Measurements from ENCODE around the gene HOXA10. TPM values are rescaled to one million over a fixed set of nuclear protein-coding genes. Genes with fewer than 3 reads are reported as not detected.
A peak's percentile ranks its signal among the peaks of the same experiment; 100 is the strongest.

Gene HOXA10
- total RNA-seq, 2 experiments from 2014 or later = not detected

DNA sequence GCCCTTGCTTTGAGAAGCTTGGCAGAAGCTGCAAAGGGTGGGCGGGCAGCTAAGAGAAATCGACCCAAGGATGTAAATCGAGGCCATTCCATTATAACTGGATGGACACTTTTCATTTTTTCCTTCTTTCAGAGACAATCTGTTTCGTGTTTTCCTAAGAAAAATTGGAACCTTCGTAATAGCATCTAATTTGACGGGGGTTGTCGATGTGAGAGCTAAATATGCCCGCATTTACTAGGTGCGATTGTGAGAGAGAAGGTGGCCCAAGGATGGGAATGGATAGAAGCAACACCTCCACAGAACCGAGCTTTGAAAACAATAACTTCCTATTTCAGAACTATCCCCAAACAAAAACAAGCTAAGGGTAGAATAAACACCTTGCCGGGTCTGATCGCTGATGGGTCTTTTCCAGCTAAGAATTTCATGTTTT lies 42.7 kb downstream of the HOXA10 start:
- H3K4me3 Mint-ChIP-seq = peak overlapping the region; percentile 43

DNA sequence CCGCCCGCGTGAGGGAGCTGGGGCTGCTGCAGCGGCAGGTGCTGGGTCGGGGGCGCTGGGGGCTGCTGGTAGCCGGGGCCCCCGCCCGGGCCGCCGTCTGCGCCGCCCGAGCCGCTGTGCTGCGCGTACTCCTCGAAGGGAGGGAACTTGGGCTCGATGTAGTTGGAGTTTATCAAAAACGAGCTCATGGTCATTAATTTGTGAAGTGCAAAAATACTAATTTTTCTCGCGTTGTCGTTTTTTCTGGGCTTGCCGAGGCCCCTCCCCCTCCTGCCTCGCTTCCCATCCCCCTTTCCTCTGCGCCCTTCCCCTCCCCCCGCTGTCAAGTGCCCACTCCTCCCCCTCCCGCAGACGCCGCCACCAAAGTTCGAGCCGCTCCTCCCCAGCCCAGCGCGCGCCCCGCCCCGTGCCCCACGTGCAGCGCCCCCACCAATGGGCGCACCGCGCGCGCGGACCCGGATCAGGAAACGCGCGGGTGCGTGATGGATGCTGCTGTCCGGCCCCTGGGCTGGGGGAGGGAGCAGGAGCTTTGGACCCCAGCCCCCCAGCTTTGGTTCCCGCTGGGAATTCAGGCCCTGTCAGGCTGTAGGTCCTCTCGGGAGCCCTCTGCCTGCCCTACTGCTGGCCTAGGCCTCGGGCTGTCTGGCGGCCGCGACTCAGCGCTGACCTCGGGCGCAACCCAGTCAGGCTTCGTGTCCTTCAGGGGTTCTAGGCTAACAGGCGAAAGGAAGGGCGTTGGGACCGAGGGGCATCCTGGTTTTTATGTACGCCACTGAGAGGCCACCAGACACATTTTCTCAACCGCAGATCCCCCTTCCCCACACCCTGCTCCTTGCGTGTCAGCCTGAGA lies 43.4 kb downstream of the HOXA10 start, which contains the start of gene HOXA4:
TSS of gene HOXA4 (minus strand) at position 218 of the 850 bp plus-strand sequence. CDS start at position 194, 24 bp downstream.
- Mint-ChIP-seq H3K27ac (no peak within 1 kb of the TSS), H3K27me3 (peaks cover 72% of the 10 kb centered on the region), H3K9me3 (peaks cover 2% of the 10 kb centered on the region), H3K4me1 (peaks cover 20% of the 10 kb centered on the region), H3K4me3 (peak within 1 kb of the TSS; percentile 43), H3K36me3 (ENCODE audit: low read depth) (no peaks in the 10 kb centered on the region)
- peak; percentile 63 for DNase-seq
- CTCF ChIA-PET = interaction anchor here (0.8 to 1.5 kb wide), 2 partner anchors 11 to 15 kb away, joined by 3 to 5 read pairs; no protein-coding TSS in a partner anchor
- POLR2A ChIA-PET = no interaction called here

More for the DNA sequence above, 42.7 kb downstream of the HOXA10 start:
- no peak for DNase-seq
- peaks cover 2% of the 10 kb centered on the region for H3K9me3 Mint-ChIP-seq
- CTCF ChIA-PET = interaction anchor here (0.5 to 1.5 kb wide), 3 partner anchors 12 to 891 kb away, joined by 3 to 6 read pairs (median 5); no protein-coding TSS in a partner anchor
- H3K27ac Mint-ChIP-seq = no peak overlapping the region
- H3K36me3 Mint-ChIP-seq (ENCODE audit: low read depth) = no peaks in the 10 kb centered on the region
- POLR2A ChIA-PET = no interaction called here
- H3K27me3 Mint-ChIP-seq = peaks cover 72% of the 10 kb centered on the region
- H3K4me1 Mint-ChIP-seq = peaks cover 21% of the 10 kb centered on the region

DNA sequence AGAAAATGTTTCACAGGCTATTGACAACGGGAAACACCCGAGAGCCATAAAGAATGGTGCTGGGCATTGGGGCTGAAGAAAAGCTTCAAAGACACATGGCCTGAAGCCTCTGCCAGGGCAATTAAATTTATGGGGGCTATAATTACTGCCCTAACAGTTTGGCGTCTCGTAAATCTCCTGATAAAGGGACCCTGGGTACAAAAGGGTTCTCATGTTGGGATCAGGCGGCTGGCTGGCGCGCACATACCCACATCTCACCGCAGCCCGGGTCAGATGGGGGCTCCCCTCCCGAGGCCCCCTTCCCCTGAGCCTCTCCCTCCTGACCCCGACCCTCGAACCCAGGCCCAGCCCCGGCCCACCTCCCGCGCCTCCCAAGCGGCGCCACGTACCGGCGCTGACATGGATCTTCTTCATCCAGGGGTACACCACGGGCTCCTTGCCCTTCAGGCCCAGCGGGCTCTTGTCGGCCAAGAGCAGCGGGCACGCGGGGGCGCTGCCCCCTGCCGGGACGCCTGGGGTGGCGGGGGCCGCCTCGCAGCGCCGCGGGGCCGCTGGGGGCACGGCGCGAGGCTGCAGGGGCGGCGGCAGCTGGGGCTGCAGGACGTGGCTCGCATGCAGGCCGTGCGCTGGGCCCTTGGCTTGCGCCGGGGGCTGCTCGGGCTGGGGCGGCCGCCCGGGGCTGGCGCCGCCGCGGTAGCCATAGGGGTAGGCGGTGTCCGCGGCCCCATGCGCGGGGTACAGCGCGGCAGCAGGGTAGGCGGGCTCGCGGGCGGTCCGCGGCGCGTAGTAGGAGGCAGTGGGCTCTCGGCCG lies 44.2 kb downstream of the HOXA10 start:
- Mint-ChIP-seq H3K4me3 (peak overlapping the region; percentile 6), H3K4me1 (peaks cover 12% of the 10 kb centered on the region), H3K9me3 (peaks cover 2% of the 10 kb centered on the region), H3K27ac (no peak overlapping the region), H3K36me3 (ENCODE audit: low read depth) (no peaks in the 10 kb centered on the region), H3K27me3 (peaks cover 66% of the 10 kb centered on the region)
- CTCF ChIA-PET = no interaction called here
- DNase-seq = no peak
- POLR2A ChIA-PET = no interaction called here

GRCh38 chr7:27128776-27129728 lies 45.1 kb downstream of the HOXA10 start:
- no peak for DNase-seq
- peaks cover 2% of the 10 kb centered on the region for H3K9me3 Mint-ChIP-seq
- CTCF ChIA-PET = no interaction called here
- POLR2A ChIA-PET = no interaction called here
- peaks cover 57% of the 10 kb centered on the region for H3K27me3 Mint-ChIP-seq
- H3K36me3 Mint-ChIP-seq (ENCODE audit: low read depth) = no peaks in the 10 kb centered on the region
- H3K27ac Mint-ChIP-seq = no peak overlapping the region
- H3K4me1 Mint-ChIP-seq = peaks cover 3% of the 10 kb centered on the region
- peak overlapping the region; percentile 6 for H3K4me3 Mint-ChIP-seq

- peaks cover 2% of the 10 kb centered on the region for H3K9me3 Mint-ChIP-seq
- H3K27me3 Mint-ChIP-seq = peaks cover 47% of the 10 kb centered on the region
- no peak overlapping the region for H3K4me3 Mint-ChIP-seq
- POLR2A ChIA-PET = no interaction called here
- H3K4me1 Mint-ChIP-seq = no peaks in the 10 kb centered on the region
- no peak for DNase-seq
- no peak overlapping the region for H3K27ac Mint-ChIP-seq
- CTCF ChIA-PET = interaction anchor here (0.6 kb wide), 1 partner anchor 170 kb away, joined by 3 read pairs; no protein-coding TSS in a partner anchor
- H3K36me3 Mint-ChIP-seq (ENCODE audit: low read depth) = no peaks in the 10 kb centered on the region
Observed at GRCh38 chr7:27128034-27128433, 46.1 kb downstream of the HOXA10 start.

GRCh38 chr7:27126596-27127327 lies 47.4 kb downstream of the HOXA10 start:
- POLR2A ChIA-PET = no interaction called here
- H3K27me3 Mint-ChIP-seq = peaks cover 41% of the 10 kb centered on the region
- H3K9me3 Mint-ChIP-seq = peaks cover 2% of the 10 kb centered on the region
- DNase-seq = no peak
- no peak overlapping the region for H3K4me3 Mint-ChIP-seq
- CTCF ChIA-PET = interaction anchor here (0.6 kb wide), 2 partner anchors 24 to 403 kb away, joined by 3 read pairs; no protein-coding TSS in a partner anchor
- H3K4me1 Mint-ChIP-seq = no peaks in the 10 kb centered on the region
- no peak overlapping the region for H3K27ac Mint-ChIP-seq
- H3K36me3 Mint-ChIP-seq (ENCODE audit: low read depth) = no peaks in the 10 kb centered on the region

DNA sequence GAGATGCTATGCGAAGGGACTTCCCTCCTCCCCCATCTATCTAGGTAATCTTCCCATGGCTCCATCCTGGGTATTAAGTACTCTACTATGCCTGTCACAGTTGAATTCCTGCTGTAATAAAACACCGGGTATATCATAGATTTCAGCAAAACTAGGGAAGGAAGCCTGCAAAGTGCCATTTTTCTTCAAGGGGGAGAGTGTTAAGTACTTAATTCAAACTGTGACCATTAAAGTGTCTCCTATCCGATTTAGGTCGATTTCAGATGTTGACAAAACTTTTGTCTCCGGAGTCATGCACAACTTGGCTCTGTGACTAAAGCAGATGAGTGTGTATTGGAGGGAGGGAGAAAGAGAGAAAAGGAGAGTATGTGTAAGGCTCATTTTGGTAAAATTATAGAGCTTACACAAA lies 48.1 kb downstream of the HOXA10 start:
- no peak for DNase-seq
- ChIA-PET POLR2A (no interaction called here), CTCF (interaction anchor here (0.6 kb wide), 1 partner anchor 402 kb away, joined by 3 read pairs; no protein-coding TSS in a partner anchor)
- H3K4me1 Mint-ChIP-seq = no peaks in the 10 kb centered on the region
- peaks cover 37% of the 10 kb centered on the region for H3K27me3 Mint-ChIP-seq
- no peak overlapping the region for H3K27ac Mint-ChIP-seq
- no peaks in the 10 kb centered on the region for H3K9me3 Mint-ChIP-seq
- H3K4me3 Mint-ChIP-seq = no peak overlapping the region
- no peaks in the 10 kb centered on the region for H3K36me3 Mint-ChIP-seq (ENCODE audit: low read depth)

- ChIA-PET CTCF (interaction anchor here (0.6 to 0.7 kb wide), 2 partner anchors 10 to 835 kb away, joined by 3 read pairs; no protein-coding TSS in a partner anchor), POLR2A (no interaction called here)
- Mint-ChIP-seq H3K27ac (no peak overlapping the region), H3K4me1 (no peaks in the 10 kb centered on the region), H3K36me3 (ENCODE audit: low read depth) (no peaks in the 10 kb centered on the region), H3K27me3 (peaks cover 37% of the 10 kb centered on the region), H3K4me3 (no peak overlapping the region), H3K9me3 (no peaks in the 10 kb centered on the region)
- no peak for DNase-seq
Observed at GRCh38 chr7:27124902-27125689, 49.0 kb downstream of the HOXA10 start.

- no peak overlapping the region for H3K27ac Mint-ChIP-seq
Observed at GRCh38 chr7:27124096-27124901, 49.8 kb downstream of the HOXA10 start.

DNA sequence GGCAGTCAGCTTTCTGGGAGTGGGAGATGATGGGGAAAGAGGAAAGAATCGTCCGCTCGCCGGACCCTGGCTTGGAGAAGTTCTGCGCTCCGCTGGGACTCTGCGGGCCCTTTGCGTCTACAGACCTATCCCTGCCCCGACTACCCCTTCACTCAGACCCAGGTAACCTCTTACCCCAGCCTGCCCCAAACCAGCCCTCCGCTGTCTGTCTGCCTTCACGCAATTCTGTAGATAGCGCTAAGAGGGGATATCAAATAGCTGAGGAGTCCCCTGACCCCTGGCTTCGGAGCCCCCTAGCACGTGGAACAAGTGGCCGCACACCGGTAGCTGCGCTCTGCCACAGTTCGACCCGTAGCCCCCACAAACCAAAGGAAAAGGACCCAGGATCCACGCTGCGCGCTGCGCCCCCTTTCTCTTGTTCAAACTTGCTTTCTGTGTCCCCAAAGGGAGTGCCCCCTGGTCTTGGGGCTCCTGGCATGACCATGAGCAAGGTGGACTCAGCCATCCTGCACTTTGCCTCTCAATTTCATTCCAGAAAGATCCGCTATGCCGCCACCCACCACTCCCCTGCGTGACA lies 50.6 kb downstream of the HOXA10 start:
- peaks cover 28% of the 10 kb centered on the region for H3K27me3 Mint-ChIP-seq
- H3K4me3 Mint-ChIP-seq = no peak overlapping the region
- no peak for DNase-seq
- ChIA-PET POLR2A (no interaction called here), CTCF (no interaction called here)
- H3K4me1 Mint-ChIP-seq = no peaks in the 10 kb centered on the region
- H3K36me3 Mint-ChIP-seq (ENCODE audit: low read depth) = no peaks in the 10 kb centered on the region
- H3K27ac Mint-ChIP-seq = no peak overlapping the region
- H3K9me3 Mint-ChIP-seq = no peaks in the 10 kb centered on the region

More at GRCh38 chr7:27124096-27124901, 49.8 kb downstream of the HOXA10 start:
- DNase-seq = no peak
- H3K27me3 Mint-ChIP-seq = peaks cover 34% of the 10 kb centered on the region
- H3K9me3 Mint-ChIP-seq = no peaks in the 10 kb centered on the region
- H3K4me3 Mint-ChIP-seq = no peak overlapping the region
- ChIA-PET CTCF (interaction anchor here (0.6 to 0.7 kb wide), 2 partner anchors 9 to 834 kb away, joined by 3 read pairs; no protein-coding TSS in a partner anchor), POLR2A (no interaction called here)
- H3K4me1 Mint-ChIP-seq = no peaks in the 10 kb centered on the region
- H3K36me3 Mint-ChIP-seq (ENCODE audit: low read depth) = no peaks in the 10 kb centered on the region
